Body of pancreas (tissue), 4 donors: Measurements from ENCODE around the gene YES1. TPM values are rescaled to one million over a fixed set of nuclear protein-coding genes. Genes with fewer than 3 reads are reported as not detected.

Source experiments
- ATAC-seq: fragments of 150-250 bp; one replicate; pipeline ENCODE4 v1.9.1; 2016
- DNase-seq, 4 donors: peaks; one replicate each; pipeline ENCODE4 v3.0.0-alpha.2; 2019
- H3K27ac ChIP-seq, 4 donors: fragments of 200-600 bp; sonication (generic); 1 replicate in 3 of 4; 2 replicates in 1 of 4; pipeline versions ENCODE4 v1.5.1 to v1.6.1; 2016 to 2019; ENCODE audit warnings: mild to moderate bottlenecking in 1 of 4, mixed read lengths in 1 of 4, moderate library complexity in 1 of 4
- H3K27me3 ChIP-seq, 2 donors: fragments of 200-600 bp; sonication (generic); one replicate each; pipeline ENCODE4 v1.6.0; 2016; ENCODE audit warnings: mild to moderate bottlenecking in 1 of 2
- H3K36me3 ChIP-seq, 2 donors: fragments of 200-600 bp; sonication (generic); replicated peaks in 1 of 2; 2 replicates each; pipeline ENCODE4 v1.5.1; 2016; ENCODE audit warnings: low read depth in 2 of 2; ENCODE audit not compliant: insufficient read depth in 1 of 2
- H3K4me1 ChIP-seq: fragments of 200-600 bp; sonication (generic); one replicate; pipeline ENCODE4 v1.6.0; 2016
- H3K4me3 ChIP-seq, 2 donors: fragments of 200-600 bp; sonication (generic); 1 replicate in 1 of 2; 2 replicates in 1 of 2; pipeline ENCODE4 v1.5.1; 2016 to 2019
- H3K9me3 ChIP-seq, 3 donors: fragments of 200-600 bp; sonication (generic); 1 replicate in 2 of 3; 2 replicates in 1 of 3; pipeline ENCODE4 v1.5.1; 2016
- POLR2A ChIP-seq, 3 donors: fragments of 450-650 bp; IDR thresholded peaks; one replicate each; pipeline ENCODE4 v1.6.1; 2016; ENCODE audit warnings: antibody characterized with exemption in 3 of 3, mild to moderate bottlenecking in 2 of 3
- WGBS, 2 donors: methylation state at CpG; one replicate each; pipeline ENCODE4 v1.1.5; 2017; 5-methylcytosine and 5-hydroxymethylcytosine counted together
- intact Hi-C: fragments of 100-400 bp; cut with DNase I; formaldehyde crosslinking; loops from one replicate; pipeline ENCODE4 v1.15.1; 2023
- total RNA-seq, 2 donors: library from RNA; depleted of rRNA; stranded (reverse); fragments of >200 nt; gene quantifications; one replicate each; pipeline ENCODE4 v1.1.0, GENCODE V29; 2016
- TF ChIP-seq, protein P1 (sequence below), 7 experiments: fragments of 450-650 bp in 4 of 7; fragments of 200-600 bp in 3 of 7; sonication (generic) in 3 of 7; IDR thresholded peaks; one replicate each; pipeline ENCODE4 v1.5.1; 2016 to 2019; ENCODE audit warnings: antibody characterized with exemption in 7 of 7

YES1 gene
- total RNA-seq, 2 donors from 2014 or later: 50.4 to 51.4 TPM

DNA sequence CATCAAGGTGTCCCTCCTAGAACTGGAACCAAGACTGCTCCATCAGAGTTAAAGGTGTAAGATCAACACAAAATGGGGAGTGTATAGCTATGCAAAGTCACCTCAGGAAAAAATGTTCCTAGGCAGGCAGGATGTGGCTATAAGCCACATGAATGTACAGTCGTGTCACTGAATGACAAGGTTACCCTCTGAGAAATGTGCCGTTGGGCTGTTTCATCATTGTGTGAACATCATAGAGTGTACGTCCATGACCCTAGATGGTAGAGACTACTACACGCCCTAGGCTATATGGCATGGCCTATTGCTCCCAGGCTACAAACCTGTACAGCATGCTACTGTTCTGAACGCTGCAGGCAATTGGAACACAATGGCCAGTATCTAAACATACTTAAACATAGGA, 130.1 kb downstream of the YES1 start:
- H3K27ac ChIP-seq: no peak overlapping the region
- DNase-seq (no peak), ATAC-seq (no peak)
- H3K4me3 ChIP-seq: no peak overlapping the region
- 81 to 95% methylated on average over 5 of the region's 5 CpGs for WGBS, 2 donors
- H3K4me1 ChIP-seq: peaks cover 10% of the 10 kb centered on the region
- no peaks in the 10 kb centered on the region for H3K9me3 ChIP-seq
- intact Hi-C loops: no loop called here
- H3K36me3 ChIP-seq: peaks cover 0 to 14% of the 10 kb centered on the region in 2 donors
- TF ChIP-seq POLR2A (IDR thresholded peaks at IDR 0.05): no peak
- TF ChIP-seq, protein P1, sequence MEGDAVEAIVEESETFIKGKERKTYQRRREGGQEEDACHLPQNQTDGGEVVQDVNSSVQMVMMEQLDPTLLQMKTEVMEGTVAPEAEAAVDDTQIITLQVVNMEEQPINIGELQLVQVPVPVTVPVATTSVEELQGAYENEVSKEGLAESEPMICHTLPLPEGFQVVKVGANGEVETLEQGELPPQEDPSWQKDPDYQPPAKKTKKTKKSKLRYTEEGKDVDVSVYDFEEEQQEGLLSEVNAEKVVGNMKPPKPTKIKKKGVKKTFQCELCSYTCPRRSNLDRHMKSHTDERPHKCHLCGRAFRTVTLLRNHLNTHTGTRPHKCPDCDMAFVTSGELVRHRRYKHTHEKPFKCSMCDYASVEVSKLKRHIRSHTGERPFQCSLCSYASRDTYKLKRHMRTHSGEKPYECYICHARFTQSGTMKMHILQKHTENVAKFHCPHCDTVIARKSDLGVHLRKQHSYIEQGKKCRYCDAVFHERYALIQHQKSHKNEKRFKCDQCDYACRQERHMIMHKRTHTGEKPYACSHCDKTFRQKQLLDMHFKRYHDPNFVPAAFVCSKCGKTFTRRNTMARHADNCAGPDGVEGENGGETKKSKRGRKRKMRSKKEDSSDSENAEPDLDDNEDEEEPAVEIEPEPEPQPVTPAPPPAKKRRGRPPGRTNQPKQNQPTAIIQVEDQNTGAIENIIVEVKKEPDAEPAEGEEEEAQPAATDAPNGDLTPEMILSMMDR (IDR thresholded peaks at IDR 0.05): no peak
- no peaks in the 10 kb centered on the region for H3K27me3 ChIP-seq

DNA sequence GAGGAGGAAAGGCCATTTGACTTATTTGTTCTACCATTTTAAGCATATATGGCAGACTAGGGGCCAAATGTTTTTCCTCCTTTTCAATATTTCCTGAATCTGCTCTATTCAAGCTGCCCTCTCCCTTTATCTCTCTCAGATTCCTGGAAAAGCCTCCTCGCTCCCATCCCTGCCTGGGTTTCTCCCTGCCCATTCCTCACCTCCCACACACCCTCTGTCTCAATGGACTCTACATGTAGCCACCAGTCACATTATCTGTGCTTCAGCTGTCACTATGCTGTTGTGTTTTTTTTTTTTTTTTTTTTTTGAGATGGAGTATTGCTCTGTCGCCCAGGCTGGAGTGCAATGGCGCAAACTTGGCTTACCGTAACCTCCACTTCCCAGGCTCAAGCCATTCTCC, 131.7 kb downstream of the YES1 start:
- intact Hi-C loops: no loop called here
- no peak for DNase-seq
- 94% methylated on average over 4 of the region's 4 CpGs for WGBS, 2 donors

DNA sequence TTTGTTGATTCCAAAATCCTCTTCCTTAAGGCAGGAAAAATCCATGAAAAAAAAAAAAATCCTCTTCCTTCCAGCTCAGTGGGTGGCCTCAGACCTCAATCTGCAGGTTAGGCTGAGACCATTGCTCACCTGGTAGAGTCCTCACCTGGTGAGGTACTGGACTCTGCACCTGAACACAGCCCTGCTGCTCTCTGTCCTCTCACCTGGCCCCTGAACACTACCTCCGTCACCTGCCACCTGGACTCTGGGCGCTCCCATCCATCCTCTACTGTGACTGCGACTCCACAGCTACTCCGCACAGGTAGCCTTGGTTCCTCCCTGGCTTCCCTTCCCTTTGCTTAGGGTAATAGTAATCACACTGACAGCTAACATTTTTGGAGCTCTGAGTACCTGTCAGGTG, 132.5 kb downstream of the YES1 start:
- Histone ChIP-seq H3K4me1 (peaks cover 10% of the 10 kb centered on the region), H3K27ac (no peak overlapping the region), H3K9me3 (no peaks in the 10 kb centered on the region), H3K4me3 (no peak overlapping the region), H3K27me3 (no peaks in the 10 kb centered on the region), H3K36me3 (peaks cover 0 to 14% of the 10 kb centered on the region in 2 donors)
- TF ChIP-seq, protein P1 (IDR thresholded peaks at IDR 0.05): no peak
- no peak for TF ChIP-seq POLR2A (IDR thresholded peaks at IDR 0.05)
- ATAC-seq (no peak), DNase-seq (no peak)
- WGBS, 2 donors: 90 to 100% methylated on average over 4 of the region's 4 CpGs
- intact Hi-C loops: no loop called here

More for the DNA sequence above, 131.7 kb downstream of the YES1 start:
- H3K27ac ChIP-seq: no peak overlapping the region
- ATAC-seq: no peak
- H3K4me3 ChIP-seq: no peak overlapping the region
- peaks cover 10% of the 10 kb centered on the region for H3K4me1 ChIP-seq
- H3K36me3 ChIP-seq: peaks cover 0 to 14% of the 10 kb centered on the region in 2 donors
- H3K9me3 ChIP-seq: no peaks in the 10 kb centered on the region
- TF ChIP-seq, protein P1 (IDR thresholded peaks at IDR 0.05): no peak
- no peak for TF ChIP-seq POLR2A (IDR thresholded peaks at IDR 0.05)
- no peaks in the 10 kb centered on the region for H3K27me3 ChIP-seq

DNA sequence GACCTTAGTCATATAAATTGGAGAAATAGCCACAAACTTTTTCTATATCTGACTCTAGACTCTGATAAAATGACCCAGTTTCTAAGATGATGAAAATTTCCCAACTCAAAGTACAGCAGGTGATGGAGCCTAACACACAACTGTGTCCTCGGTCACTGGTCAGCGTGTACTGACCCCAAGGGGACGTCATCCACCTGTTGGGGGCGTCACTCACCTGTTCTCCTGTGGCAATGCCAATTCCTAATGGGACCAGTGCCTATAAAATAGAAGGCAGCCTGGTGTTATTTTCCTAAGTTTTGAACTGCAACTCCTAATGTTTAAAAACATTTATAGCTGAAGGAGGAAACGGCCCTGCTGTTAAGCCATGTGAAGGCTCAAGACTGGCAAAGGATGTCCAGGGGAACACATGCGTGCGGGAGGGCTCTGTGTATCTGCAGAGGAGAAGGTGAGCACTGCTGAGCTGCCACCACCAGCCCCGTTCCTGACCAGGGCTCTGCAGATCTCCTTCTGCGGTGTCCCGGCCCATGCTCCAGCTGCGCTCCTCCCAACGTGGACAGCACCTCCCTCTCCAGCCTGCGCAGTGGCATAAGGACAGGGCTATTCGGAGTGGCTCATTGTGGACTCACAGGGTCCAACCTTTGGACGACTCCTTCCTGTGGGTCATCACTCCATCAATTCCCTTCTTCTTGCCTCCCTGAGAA, 133.4 kb downstream of the YES1 start:
- no peak overlapping the region for H3K27ac ChIP-seq
- intact Hi-C loops: no loop called here
- WGBS, 2 donors: 92% methylated on average over 15 of the region's 15 CpGs
- H3K27me3 ChIP-seq: no peaks in the 10 kb centered on the region
- peaks cover 0 to 14% of the 10 kb centered on the region in 2 donors for H3K36me3 ChIP-seq
- TF ChIP-seq, protein P1 (IDR thresholded peaks at IDR 0.05): no peak
- no peak for TF ChIP-seq POLR2A (IDR thresholded peaks at IDR 0.05)
- ATAC-seq (no peak), DNase-seq (no peak)
- peaks cover 8% of the 10 kb centered on the region for H3K4me1 ChIP-seq
- no peaks in the 10 kb centered on the region for H3K9me3 ChIP-seq
- H3K4me3 ChIP-seq: no peak overlapping the region

DNA sequence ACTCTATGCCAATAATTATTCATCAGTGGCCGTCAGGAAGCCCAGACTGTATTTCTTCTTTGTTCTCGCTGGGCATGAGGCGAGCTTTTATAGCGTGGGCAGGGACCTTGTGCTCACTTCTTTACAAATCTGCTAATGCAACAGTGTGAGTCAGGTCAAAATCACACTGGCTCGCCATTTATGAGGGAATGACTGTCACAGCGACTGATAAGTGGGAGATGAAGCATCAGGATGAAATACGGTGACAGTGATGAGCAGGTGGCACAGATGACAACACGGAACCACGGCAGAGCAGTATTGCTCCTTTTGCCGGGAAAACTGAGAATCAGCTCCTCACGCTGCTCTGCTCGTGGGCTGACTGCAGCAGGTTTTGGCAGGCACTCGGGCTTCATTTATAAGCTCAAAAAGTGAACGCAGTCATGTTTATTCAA, 134.1 kb downstream of the YES1 start:
- no peak for TF ChIP-seq POLR2A (IDR thresholded peaks at IDR 0.05)
- TF ChIP-seq, protein P1 (IDR thresholded peaks at IDR 0.05): no peak
- no peak overlapping the region for H3K4me3 ChIP-seq
- ATAC-seq (no peak), DNase-seq (no peak)
- intact Hi-C loops: no loop called here
- no peaks in the 10 kb centered on the region for H3K27me3 ChIP-seq
- no peaks in the 10 kb centered on the region for H3K9me3 ChIP-seq
- peaks cover 1% of the 10 kb centered on the region for H3K4me1 ChIP-seq
- 89 to 93% methylated on average over 14 of the region's 14 CpGs for WGBS, 2 donors
- peaks cover 0 to 14% of the 10 kb centered on the region in 2 donors for H3K36me3 ChIP-seq
- no peak overlapping the region for H3K27ac ChIP-seq
